ENCODE measurements around the gene EREG. TPM values are rescaled to one million over a fixed set of nuclear protein-coding genes. Genes with fewer than 3 reads are reported as not detected.

EREG gene
- total RNA-seq, 1 experiment from 2014 or later = 498 TPM

GRCh38 chr4:74414149-74414809, 49.3 kb downstream of the EREG start:
- intact Hi-C loops (cut with micrococcal nuclease) = no loop called here

GRCh38 chr4:74415602-74416300, 50.8 kb downstream of the EREG start:
- TF ChIP-seq EZH2 (IDR thresholded peaks at IDR 0.05) (no peak), FOSL1 (IDR thresholded peaks at IDR 0.05; ENCODE audit: low read depth) (0 out of 2 replicates have a peak, but pooled peaks have one; percentile 32)
- H4K20me1 ChIP-seq (ENCODE audit: insufficient read depth) = no peaks in the 10 kb centered on the region
- peak overlapping the region in 1 of 2 experiments; percentile 28; a peak in 2 of 4 replicates for H3K4me3 ChIP-seq (replicated peaks in 1 of 2; ENCODE audit: low read depth in 1 of 2, low read length in 2 of 2)
- TSS peak; percentile 24 for BruUV-seq (replicated peaks)
- 0 out of 2 replicates have a peak, but pooled peaks cover 3% of the 10 kb centered on the region for H3K9me2 ChIP-seq (ENCODE audit: insufficient read depth)
- ChIA-PET CTCF (interaction anchor here (1.0 to 1.5 kb wide), 2 partner anchors 116 to 255 kb away, joined by 3 to 5 read pairs; no protein-coding TSS in a partner anchor), RAD21 (ENCODE audit: low non-redundant PET in 1 of 2, low total read pairs in 2 of 2, uncharacterized antibody in 2 of 2, unreplicated experiment in 2 of 2) (no interaction called here), POLR2A (interaction anchor here (2.6 kb wide), 1 partner anchor 29 kb away, joined by 11 read pairs; the partner anchor contains the start of gene AREG)
- ATAC-seq = no peak
- H3K4me2 ChIP-seq (ENCODE audit: low read length) = peak overlapping the region; percentile 77
- H3K4me1 ChIP-seq (ENCODE audit: control insufficient read depth in 1 of 2, insufficient read depth in 2 of 2, low read length in 2 of 2) = peaks cover 48 to 59% of the 10 kb centered on the region in 2 experiments
- H3K36me3 ChIP-seq (ENCODE audit: control insufficient read depth in 1 of 2, insufficient read depth in 2 of 2, low read length in 2 of 2) = no peaks in the 10 kb centered on the region
- H2AFZ ChIP-seq (ENCODE audit: low read depth, low read length, poor library complexity, severe bottlenecking) = peak overlapping the region; percentile 98
- H3K27me3 ChIP-seq (ENCODE audit: insufficient read depth, low read length) = no peaks in the 10 kb centered on the region
- H3K9me3 ChIP-seq (ENCODE audit: control insufficient read depth in 1 of 2, insufficient read depth in 1 of 2, low read depth in 1 of 2, low read length in 2 of 2) = no peaks in the 10 kb centered on the region
- peak overlapping the region; percentile 80; the same call in 1 of the 2 replicates for H3K27ac ChIP-seq (ENCODE audit: low read depth, low read length)
- H3K79me2 ChIP-seq (ENCODE audit: insufficient read depth, low read length) = no peaks in the 10 kb centered on the region
- no peak for DNase-seq (ENCODE audit: low read depth, low spot score)
- peak overlapping the region; percentile 19 for H3K9ac ChIP-seq (ENCODE audit: low read length)
- intact Hi-C loops (cut with micrococcal nuclease) = no loop called here

More at GRCh38 chr4:74414149-74414809, 49.3 kb downstream of the EREG start:
- ChIA-PET CTCF (no interaction called here), POLR2A (interaction anchor here (2.6 kb wide), 1 partner anchor 31 kb away, joined by 11 read pairs; the partner anchor contains the start of gene AREG), RAD21 (ENCODE audit: low non-redundant PET in 1 of 2, low total read pairs in 2 of 2, uncharacterized antibody in 2 of 2, unreplicated experiment in 2 of 2) (no interaction called here)
- peaks cover 47 to 65% of the 10 kb centered on the region in 2 experiments for H3K4me1 ChIP-seq (ENCODE audit: control insufficient read depth in 1 of 2, insufficient read depth in 2 of 2, low read length in 2 of 2)
- H3K9me2 ChIP-seq (ENCODE audit: insufficient read depth) = 0 out of 2 replicates have a peak, but pooled peaks cover 3% of the 10 kb centered on the region
- no TSS peak for BruUV-seq (replicated peaks)
- no peak overlapping the region for H3K9ac ChIP-seq (ENCODE audit: low read length)
- H2AFZ ChIP-seq (ENCODE audit: low read depth, low read length, poor library complexity, severe bottlenecking) = peak overlapping the region; percentile 80
- H3K36me3 ChIP-seq (ENCODE audit: control insufficient read depth in 1 of 2, insufficient read depth in 2 of 2, low read length in 2 of 2) = no peaks in the 10 kb centered on the region
- no peaks in the 10 kb centered on the region for H3K9me3 ChIP-seq (ENCODE audit: control insufficient read depth in 1 of 2, insufficient read depth in 1 of 2, low read depth in 1 of 2, low read length in 2 of 2)
- peak overlapping the region; percentile 80; the same call in 1 of the 2 replicates for H3K27ac ChIP-seq (ENCODE audit: low read depth, low read length)
- no peak overlapping the region for H3K4me3 ChIP-seq (replicated peaks in 1 of 2; ENCODE audit: low read depth in 1 of 2, low read length in 2 of 2)
- no peak for ATAC-seq
- H3K27me3 ChIP-seq (ENCODE audit: insufficient read depth, low read length) = no peaks in the 10 kb centered on the region
- peak overlapping the region; percentile 34 for H3K4me2 ChIP-seq (ENCODE audit: low read length)
- DNase-seq (ENCODE audit: low read depth, low spot score) = no peak
- H3K79me2 ChIP-seq (ENCODE audit: insufficient read depth, low read length) = no peaks in the 10 kb centered on the region
- TF ChIP-seq RAD21 (IDR thresholded peaks at IDR 0.05; ENCODE audit: low read depth) (no peak), TCF7L2 (IDR thresholded peaks at IDR 0.05; ENCODE audit: borderline replicate concordance, extremely low read depth, insufficient read depth, insufficient read length) (peak; percentile 76), CEBPB (IDR thresholded peaks at IDR 0.05; ENCODE audit: low read depth) (peak; percentile 67), EGR1 (IDR thresholded peaks at IDR 0.05; ENCODE audit: low read depth) (peak; percentile 50), ATF3 (IDR thresholded peaks at IDR 0.05) (0 out of 2 replicates have a peak, but pooled peaks have one; percentile 34)
- no peaks in the 10 kb centered on the region for H4K20me1 ChIP-seq (ENCODE audit: insufficient read depth)

Data from HCT116 (cell line).